ENCODE measurements around the gene MAML1. TPM values are rescaled to one million over a fixed set of nuclear protein-coding genes. Genes with fewer than 3 reads are reported as not detected.

Gene MAML1
- total RNA-seq, 3 donors from 2014 or later (not counting 1 experiment from before 2014, with no cell fraction given) = 28.8 to 45.4 (median 37.6) TPM

DNA sequence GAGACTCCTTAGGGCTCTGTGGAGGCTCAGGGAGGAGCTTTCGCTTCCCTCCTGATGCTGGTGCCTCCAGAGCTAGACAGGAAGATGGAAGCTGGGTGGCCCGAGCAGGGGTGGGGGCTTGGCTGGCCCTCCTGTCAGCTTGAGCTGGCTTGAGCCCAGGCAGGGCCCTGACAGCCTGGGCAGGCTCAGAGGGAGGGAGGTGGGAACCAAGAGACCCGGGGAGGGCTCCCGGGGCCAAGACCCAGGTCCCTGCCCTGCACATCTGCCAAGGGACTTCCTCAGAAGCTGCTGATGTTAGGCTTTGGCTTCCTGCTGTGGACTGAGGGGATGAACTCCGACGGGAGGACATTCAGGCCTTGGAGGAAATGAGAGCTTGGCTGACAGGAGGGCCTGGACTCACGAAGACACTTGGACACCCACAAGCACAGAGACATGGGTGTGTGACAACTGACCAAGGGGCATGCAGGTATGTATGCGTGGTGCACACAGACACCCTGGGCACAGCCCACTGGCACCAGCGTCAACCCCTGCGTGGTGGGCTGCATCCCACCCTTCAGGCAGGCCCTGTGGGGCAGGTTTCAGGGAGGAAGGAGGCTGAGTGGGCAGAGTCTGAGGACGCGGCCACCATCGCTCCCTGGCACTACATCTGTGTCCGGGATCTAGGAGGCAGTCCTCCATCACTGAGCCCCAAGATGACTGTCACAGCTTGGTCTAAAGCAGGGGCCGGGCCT, 59.4 kb downstream of the MAML1 start:
- intact Hi-C loops (cut with micrococcal nuclease) = no loop called here
- H3K27ac Mint-ChIP-seq = peak overlapping the region; percentile 38 to 85

DNA sequence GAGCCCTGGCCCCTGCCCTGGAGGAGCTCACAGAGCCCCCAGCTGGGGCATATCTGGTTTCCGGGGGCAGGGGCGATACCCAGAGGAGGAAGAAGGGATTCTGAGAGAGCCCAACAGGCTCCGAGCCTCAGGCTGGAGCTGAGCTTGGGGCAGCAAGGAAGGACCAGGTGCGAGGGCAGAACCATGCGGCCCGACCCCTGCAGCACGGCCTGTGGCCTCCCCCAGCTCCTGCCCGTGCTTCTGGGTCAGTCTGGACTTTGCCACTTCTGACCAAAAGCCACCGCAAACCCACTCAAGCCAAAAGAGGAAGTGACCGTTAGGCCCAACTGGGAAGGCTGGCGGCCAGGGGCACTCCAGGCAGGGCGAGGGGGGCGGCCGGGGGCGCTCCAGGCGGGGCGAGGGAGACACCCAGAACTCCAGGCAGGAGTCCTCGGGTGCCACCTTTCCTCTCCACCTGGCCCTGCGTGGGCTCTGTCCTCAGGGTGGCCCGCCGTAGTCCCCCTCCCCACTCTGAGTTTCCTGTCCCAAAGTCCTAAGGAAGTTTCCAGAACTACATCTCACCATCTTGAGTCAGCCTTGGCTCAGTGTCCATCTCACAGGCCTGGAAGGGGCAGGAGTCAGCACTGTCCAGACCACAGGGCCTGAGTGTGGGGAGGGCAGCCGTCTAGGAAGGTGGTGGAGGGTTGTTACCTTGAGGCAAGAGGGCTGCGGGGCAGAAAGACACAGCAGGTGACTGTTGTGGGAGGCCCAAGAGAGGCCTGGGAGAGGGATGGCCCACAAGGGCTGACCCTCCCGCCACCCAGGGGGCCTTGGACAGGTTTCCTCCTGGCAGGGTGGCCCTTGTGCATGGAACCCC, 60.2 kb downstream of the MAML1 start:
- H3K36me3 Mint-ChIP-seq = no peaks in the 10 kb centered on the region
- peak overlapping the region; percentile 72 for H3K4me3 Mint-ChIP-seq
- 55% methylated on average over 24 of the region's 24 CpGs for WGBS (ENCODE audit: insufficient coverage)
- Histone ChIP-seq H3K4me1 (ENCODE audit: control insufficient read depth, insufficient read depth, low read length) (peaks cover 44% of the 10 kb centered on the region), H3K27me3 (ENCODE audit: control insufficient read depth, insufficient read depth, low read length) (no peaks in the 10 kb centered on the region), H3K4me3 (ENCODE audit: low read length) (no peak overlapping the region), H3K36me3 (ENCODE audit: control insufficient read depth, insufficient read depth, low read length) (no peaks in the 10 kb centered on the region), H3K27ac (ENCODE audit: low read length) (peak overlapping the region; percentile 6), H3K9me3 (ENCODE audit: control insufficient read depth, insufficient read depth, low read length) (no peaks in the 10 kb centered on the region)
- ATAC-seq (no peak), DNase-seq (no peak)
- peak overlapping the region; percentile 67 to 85 for H3K27ac Mint-ChIP-seq
- intact Hi-C loops (cut with micrococcal nuclease) = no loop called here
- H3K9me3 Mint-ChIP-seq = no peaks in the 10 kb centered on the region
- H3K4me1 Mint-ChIP-seq = peaks cover 22 to 38% of the 10 kb centered on the region in 2 donors
- H3K27me3 Mint-ChIP-seq (ENCODE audit: low read depth in 2 of 2) = no peaks in the 10 kb centered on the region
- TF ChIP-seq, protein P1, sequence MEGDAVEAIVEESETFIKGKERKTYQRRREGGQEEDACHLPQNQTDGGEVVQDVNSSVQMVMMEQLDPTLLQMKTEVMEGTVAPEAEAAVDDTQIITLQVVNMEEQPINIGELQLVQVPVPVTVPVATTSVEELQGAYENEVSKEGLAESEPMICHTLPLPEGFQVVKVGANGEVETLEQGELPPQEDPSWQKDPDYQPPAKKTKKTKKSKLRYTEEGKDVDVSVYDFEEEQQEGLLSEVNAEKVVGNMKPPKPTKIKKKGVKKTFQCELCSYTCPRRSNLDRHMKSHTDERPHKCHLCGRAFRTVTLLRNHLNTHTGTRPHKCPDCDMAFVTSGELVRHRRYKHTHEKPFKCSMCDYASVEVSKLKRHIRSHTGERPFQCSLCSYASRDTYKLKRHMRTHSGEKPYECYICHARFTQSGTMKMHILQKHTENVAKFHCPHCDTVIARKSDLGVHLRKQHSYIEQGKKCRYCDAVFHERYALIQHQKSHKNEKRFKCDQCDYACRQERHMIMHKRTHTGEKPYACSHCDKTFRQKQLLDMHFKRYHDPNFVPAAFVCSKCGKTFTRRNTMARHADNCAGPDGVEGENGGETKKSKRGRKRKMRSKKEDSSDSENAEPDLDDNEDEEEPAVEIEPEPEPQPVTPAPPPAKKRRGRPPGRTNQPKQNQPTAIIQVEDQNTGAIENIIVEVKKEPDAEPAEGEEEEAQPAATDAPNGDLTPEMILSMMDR (IDR thresholded peaks at IDR 0.05) = no peak

More for the DNA sequence above, 59.4 kb downstream of the MAML1 start:
- Mint-ChIP-seq H3K36me3 (no peaks in the 10 kb centered on the region), H3K4me1 (peaks cover 21 to 37% of the 10 kb centered on the region in 2 donors), H3K9me3 (no peaks in the 10 kb centered on the region), H3K4me3 (peak overlapping the region; percentile 31), H3K27me3 (ENCODE audit: low read depth in 2 of 2) (no peaks in the 10 kb centered on the region)
- Histone ChIP-seq H3K36me3 (ENCODE audit: control insufficient read depth, insufficient read depth, low read length) (no peaks in the 10 kb centered on the region), H3K27ac (ENCODE audit: low read length) (no peak overlapping the region), H3K27me3 (ENCODE audit: control insufficient read depth, insufficient read depth, low read length) (no peaks in the 10 kb centered on the region), H3K4me3 (ENCODE audit: low read length) (no peak overlapping the region), H3K4me1 (ENCODE audit: control insufficient read depth, insufficient read depth, low read length) (peaks cover 43% of the 10 kb centered on the region), H3K9me3 (ENCODE audit: control insufficient read depth, insufficient read depth, low read length) (no peaks in the 10 kb centered on the region)
- TF ChIP-seq, protein P1 (IDR thresholded peaks at IDR 0.05) = no peak
- ATAC-seq (no peak), DNase-seq (no peak)
- 58% methylated on average over 15 of the region's 15 CpGs for WGBS (ENCODE audit: insufficient coverage)

DNA sequence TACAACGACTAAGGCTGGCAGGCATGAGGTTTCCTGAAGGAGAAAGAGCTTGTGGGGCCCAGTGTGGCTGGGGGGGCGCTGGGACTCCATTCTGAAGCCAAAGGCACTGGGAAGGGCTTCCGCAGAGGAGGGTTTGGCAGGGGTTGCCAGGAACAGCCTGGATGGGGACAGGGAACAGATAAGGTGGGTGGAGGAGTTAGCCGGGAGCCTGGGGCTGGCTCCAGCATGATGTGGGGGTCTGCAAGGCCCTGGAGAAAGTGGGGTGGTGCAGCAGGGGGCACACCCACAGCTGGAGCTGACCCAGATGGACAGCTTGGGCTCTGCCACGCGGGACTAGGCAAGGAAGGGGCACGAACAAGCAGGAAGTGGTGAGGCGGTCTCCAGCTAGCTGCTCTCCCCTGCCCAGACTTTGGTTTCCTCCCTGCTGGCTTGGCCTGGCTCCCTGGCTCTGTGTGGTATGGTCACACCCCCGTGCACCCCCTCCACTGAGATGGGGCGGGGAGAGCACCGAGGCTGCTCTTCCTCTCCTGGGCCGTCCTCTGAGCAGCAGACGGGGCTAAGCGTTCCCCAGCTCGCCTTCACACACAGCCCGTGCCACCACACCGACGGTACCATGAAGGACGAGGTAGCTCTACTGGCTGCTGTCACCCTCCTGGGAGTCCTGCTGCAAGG, 61.0 kb downstream of the MAML1 start, which contains the start of gene LTC4S:
TSS of gene LTC4S (plus strand) at position 519 of the 672 bp plus-strand sequence. CDS start at position 614, 95 bp downstream.
- Mint-ChIP-seq H3K27me3 (ENCODE audit: low read depth in 2 of 2) (no peaks in the 10 kb centered on the region), H3K4me3 (peak within 1 kb of the TSS; percentile 72), H3K9me3 (no peaks in the 10 kb centered on the region), H3K4me1 (peaks cover 22 to 38% of the 10 kb centered on the region in 2 donors), H3K36me3 (no peaks in the 10 kb centered on the region), H3K27ac (peak within 1 kb of the TSS; percentile 67 to 85)
- 11% methylated on average over 19 of the region's 19 CpGs for WGBS (ENCODE audit: insufficient coverage)
- ATAC-seq (peak; percentile 49 to 70 (median 53)), DNase-seq (peak; percentile 51 to 79)
- Histone ChIP-seq H3K4me1 (ENCODE audit: control insufficient read depth, insufficient read depth, low read length) (peaks cover 44% of the 10 kb centered on the region), H3K36me3 (ENCODE audit: control insufficient read depth, insufficient read depth, low read length) (peaks cover 5% of the 10 kb centered on the region), H3K9me3 (ENCODE audit: control insufficient read depth, insufficient read depth, low read length) (no peaks in the 10 kb centered on the region), H3K27me3 (ENCODE audit: control insufficient read depth, insufficient read depth, low read length) (no peaks in the 10 kb centered on the region), H3K27ac (ENCODE audit: low read length) (peak within 1 kb of the TSS; percentile 6), H3K4me3 (ENCODE audit: low read length) (no peak within 1 kb of the TSS)
- intact Hi-C loops (cut with micrococcal nuclease) = loop anchor here (2.0 kb wide), 1 partner anchor 97 kb away; no protein-coding TSS in a partner anchor
- TF ChIP-seq, protein P1 (IDR thresholded peaks at IDR 0.05) = no peak
